ENCODE data around the gene NFIA.

GRCh38 chr1:61376151-61376550, 293.8 kb downstream of the NFIA start:
- TF ChIP-seq CTCF (conservative IDR thresholded peaks at IDR 0.05 in 1 of 2, IDR thresholded peaks at IDR 0.05 in 1 of 2; ENCODE audit: low read depth in 1 of 2, low read length in 2 of 2) = no peak
- TF ChIP-seq EZH2 (IDR thresholded peaks at IDR 0.05; ENCODE audit: low read length, missing control alignments) = no peak

Measured in fibroblast of lung (primary cell).